ENCODE measurements around the gene CRYBG1.
A peak's percentile ranks its signal among the peaks of the same experiment; 100 is the strongest.

CRYBG1 gene

GRCh38 chr6:106380407-106380806 is 19.9 kb downstream of the CRYBG1 start:
- Histone ChIP-seq H3K9ac (ENCODE audit: low read length) (no peak overlapping the region), H4K20me1 (ENCODE audit: insufficient read depth, low read length) (no peaks in the 10 kb centered on the region), H3K36me3 (replicated peaks; ENCODE audit: insufficient read depth, low read length) (no peaks in the 10 kb centered on the region), H3K27ac (ENCODE audit: low read length) (no peak overlapping the region), H3K27me3 (replicated peaks; ENCODE audit: insufficient read depth, low read length) (no peaks in the 10 kb centered on the region), H3K4me3 (ENCODE audit: low read length) (no peak overlapping the region), H3F3A (ENCODE audit: insufficient read depth, low read length) (no peaks in the 10 kb centered on the region), H3K4me1 (ENCODE audit: low read length) (peaks cover 4% of the 10 kb centered on the region; the same call in 1 of the 2 replicates), H3K4me2 (ENCODE audit: low read depth, low read length) (no peak overlapping the region), H3K79me2 (ENCODE audit: low read length) (no peaks in the 10 kb centered on the region), H2AFZ (ENCODE audit: low read length) (no peak overlapping the region), H3K9me2 (replicated peaks; ENCODE audit: insufficient read depth, low read length) (no peaks in the 10 kb centered on the region), H3K9me3 (replicated peaks; ENCODE audit: insufficient read depth, low read length) (no peaks in the 10 kb centered on the region)
- TF ChIP-seq EZH2 (optimal IDR thresholded peaks at IDR 0.05; ENCODE audit: low read depth, low read length) (no peak), CTCF (IDR thresholded peaks at IDR 0.05; ENCODE audit: low read length) (no peak), EZH2phosphoT487 (IDR thresholded peaks at IDR 0.05; ENCODE audit: low read length) (no peak)
- no peak for DNase-seq

GRCh38 chr6:106381223-106381622 is 20.7 kb downstream of the CRYBG1 start:
- no peaks in the 10 kb centered on the region for H3K27me3 ChIP-seq (replicated peaks; ENCODE audit: insufficient read depth, low read length)
- H3F3A ChIP-seq (ENCODE audit: insufficient read depth, low read length), result no peaks in the 10 kb centered on the region
- no peaks in the 10 kb centered on the region for H3K9me3 ChIP-seq (replicated peaks; ENCODE audit: insufficient read depth, low read length)
- no peak for TF ChIP-seq CTCF (IDR thresholded peaks at IDR 0.05; ENCODE audit: low read length)
- TF ChIP-seq EZH2phosphoT487 (IDR thresholded peaks at IDR 0.05; ENCODE audit: low read length), result no peak
- no peak for TF ChIP-seq EZH2 (optimal IDR thresholded peaks at IDR 0.05; ENCODE audit: low read depth, low read length)
- H3K79me2 ChIP-seq (ENCODE audit: low read length), result no peaks in the 10 kb centered on the region
- H3K4me2 ChIP-seq (ENCODE audit: low read depth, low read length), result no peak overlapping the region
- DNase-seq, result no peak
- H3K36me3 ChIP-seq (replicated peaks; ENCODE audit: insufficient read depth, low read length), result no peaks in the 10 kb centered on the region
- no peak overlapping the region for H2AFZ ChIP-seq (ENCODE audit: low read length)
- no peaks in the 10 kb centered on the region for H4K20me1 ChIP-seq (ENCODE audit: insufficient read depth, low read length)
- H3K4me3 ChIP-seq (ENCODE audit: low read length), result no peak overlapping the region
- no peaks in the 10 kb centered on the region for H3K9me2 ChIP-seq (replicated peaks; ENCODE audit: insufficient read depth, low read length)
- H3K27ac ChIP-seq (ENCODE audit: low read length), result no peak overlapping the region
- no peak overlapping the region for H3K9ac ChIP-seq (ENCODE audit: low read length)
- peaks cover 4% of the 10 kb centered on the region; the same call in 1 of the 2 replicates for H3K4me1 ChIP-seq (ENCODE audit: low read length)

DNA sequence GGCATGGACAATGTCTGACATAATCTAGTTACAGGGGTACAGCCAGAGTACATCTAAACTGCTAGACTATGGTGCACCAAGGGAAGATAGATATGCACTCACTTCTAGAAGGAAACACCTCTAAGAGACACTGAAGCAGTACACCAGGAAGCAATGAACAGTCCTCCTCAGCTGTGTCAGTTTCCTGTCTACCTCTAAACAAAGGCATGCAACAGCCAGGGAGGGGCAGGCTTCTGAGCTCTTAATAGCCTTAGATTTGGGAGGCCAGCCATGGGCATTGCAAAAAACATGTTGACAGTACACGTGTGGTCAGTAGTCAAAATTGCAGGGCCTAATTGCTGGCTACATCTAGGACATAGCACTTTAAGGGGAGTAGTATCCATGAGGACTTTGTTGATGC is 21.4 kb downstream of the CRYBG1 start:
- H3K36me3 ChIP-seq (replicated peaks; ENCODE audit: insufficient read depth, low read length), result no peaks in the 10 kb centered on the region
- no peaks in the 10 kb centered on the region for H3K9me3 ChIP-seq (replicated peaks; ENCODE audit: insufficient read depth, low read length)
- no peak overlapping the region for H3K27ac ChIP-seq (ENCODE audit: low read length)
- no peaks in the 10 kb centered on the region for H3K27me3 ChIP-seq (replicated peaks; ENCODE audit: insufficient read depth, low read length)
- H4K20me1 ChIP-seq (ENCODE audit: insufficient read depth, low read length), result no peaks in the 10 kb centered on the region
- H3K4me2 ChIP-seq (ENCODE audit: low read depth, low read length), result no peak overlapping the region
- H3K4me3 ChIP-seq (ENCODE audit: low read length), result no peak overlapping the region
- no peaks in the 10 kb centered on the region for H3F3A ChIP-seq (ENCODE audit: insufficient read depth, low read length)
- no peak overlapping the region for H2AFZ ChIP-seq (ENCODE audit: low read length)
- no peak for TF ChIP-seq CTCF (IDR thresholded peaks at IDR 0.05; ENCODE audit: low read length)
- no peaks in the 10 kb centered on the region for H3K79me2 ChIP-seq (ENCODE audit: low read length)
- H3K9me2 ChIP-seq (replicated peaks; ENCODE audit: insufficient read depth, low read length), result no peaks in the 10 kb centered on the region
- peak; percentile 41 for DNase-seq
- peaks cover 4% of the 10 kb centered on the region; the same call in 1 of the 2 replicates for H3K4me1 ChIP-seq (ENCODE audit: low read length)
- H3K9ac ChIP-seq (ENCODE audit: low read length), result no peak overlapping the region
